Kidney tubule cell (primary cell): ENCODE results near the gene ACAD10.
"Not testable (repeated sequence)": the region's sequence is repeated elsewhere in the genome, so short reads cannot be mapped to it uniquely, and the experiment has no call there.

Source experiments
- DNase-seq: peaks from one replicate; pipeline ENCODE4 v3.0.0-alpha.2; 2018; ENCODE audit warnings: low spot score

ACAD10 gene

DNA sequence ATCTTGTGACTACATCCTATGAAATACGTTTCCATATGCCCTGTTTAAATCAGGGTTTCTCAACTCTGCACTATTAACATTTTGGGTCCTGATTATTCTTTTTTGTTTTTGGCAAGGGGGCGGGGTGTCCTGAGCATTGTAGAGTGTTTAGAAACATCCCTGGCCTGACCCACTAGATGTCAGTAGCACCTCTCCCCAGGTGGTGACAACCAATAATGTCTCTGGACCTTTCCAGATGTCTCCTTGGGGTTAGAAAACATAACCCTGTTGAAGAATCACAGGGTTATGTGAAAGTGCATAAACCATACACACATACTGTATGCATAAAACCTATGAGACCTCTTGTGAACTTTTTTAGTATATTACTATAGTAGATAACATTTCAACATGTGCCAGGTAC lies 1.4 kb downstream of the ACAD10 start:
- DNase-seq, result peak; percentile 14

DNA sequence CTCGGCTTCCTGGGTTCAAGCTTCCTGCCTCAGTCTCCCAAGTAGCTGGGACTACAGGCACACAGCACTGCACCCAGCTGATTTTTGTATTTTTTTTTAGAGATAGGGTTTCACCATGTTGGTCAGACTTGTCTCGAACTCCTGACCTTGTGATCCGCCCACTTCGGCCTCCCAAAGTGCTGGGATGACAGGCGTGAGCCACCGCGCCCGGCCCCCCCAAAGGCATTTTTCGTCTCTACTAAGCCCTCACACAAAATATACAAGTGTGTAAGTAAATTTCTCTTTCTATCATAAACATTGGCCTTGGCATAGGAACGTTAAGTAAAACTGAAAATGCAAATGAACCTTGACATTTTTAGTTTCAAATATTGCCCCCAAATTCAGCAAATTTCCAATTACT lies 2.1 kb downstream of the ACAD10 start:
- no peak for DNase-seq

DNA sequence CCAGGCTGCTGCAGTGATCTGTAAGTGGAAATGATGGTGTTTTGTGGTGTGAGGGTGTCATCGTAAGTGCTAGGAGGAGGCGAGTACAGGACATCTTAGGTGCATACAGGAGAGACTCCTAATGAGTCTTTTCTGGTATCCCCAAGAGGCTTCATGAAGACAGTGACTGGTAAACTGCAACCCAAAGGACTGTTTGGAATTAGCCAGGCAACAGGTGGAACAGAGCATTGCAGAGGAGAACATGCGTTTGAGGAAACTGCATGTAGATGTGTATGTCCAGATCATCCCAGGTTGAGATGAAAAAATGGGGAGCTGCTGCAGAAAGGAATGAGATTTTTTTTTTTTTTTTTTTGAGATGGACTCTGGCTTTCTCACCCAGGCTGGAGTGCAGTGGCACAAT lies 5.4 kb downstream of the ACAD10 start:
- DNase-seq, result no peak

DNA sequence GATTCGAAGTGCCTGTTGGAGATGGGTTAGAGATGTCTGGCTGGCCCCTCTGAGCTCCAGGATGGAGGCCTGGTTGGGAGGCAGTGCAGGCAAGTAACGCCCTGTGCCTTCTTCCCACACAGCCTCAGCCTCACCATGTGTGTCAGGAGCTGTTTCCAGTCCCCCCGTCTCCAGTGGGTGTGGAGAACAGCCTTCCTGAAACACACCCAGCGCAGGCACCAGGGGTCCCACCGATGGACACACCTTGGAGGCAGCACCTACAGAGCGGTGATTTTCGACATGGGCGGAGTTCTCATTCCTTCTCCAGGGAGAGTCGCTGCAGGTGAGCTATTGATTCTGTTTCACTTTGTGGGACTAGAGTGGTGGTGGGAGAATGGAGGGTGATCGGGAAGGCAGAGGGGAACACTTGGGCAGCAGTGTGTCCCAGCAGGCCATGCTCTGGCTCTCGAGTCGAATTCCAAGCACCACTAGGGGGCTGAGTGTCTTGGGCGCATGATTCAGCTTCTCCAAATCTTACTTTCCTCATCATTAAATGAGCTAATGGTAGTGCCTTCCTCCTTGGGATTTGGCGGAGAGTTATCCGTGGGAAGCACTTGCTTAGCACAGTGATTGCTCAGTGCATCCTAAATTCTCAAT lies 6.8 kb downstream of the ACAD10 start:
- DNase-seq, result no peak

DNA sequence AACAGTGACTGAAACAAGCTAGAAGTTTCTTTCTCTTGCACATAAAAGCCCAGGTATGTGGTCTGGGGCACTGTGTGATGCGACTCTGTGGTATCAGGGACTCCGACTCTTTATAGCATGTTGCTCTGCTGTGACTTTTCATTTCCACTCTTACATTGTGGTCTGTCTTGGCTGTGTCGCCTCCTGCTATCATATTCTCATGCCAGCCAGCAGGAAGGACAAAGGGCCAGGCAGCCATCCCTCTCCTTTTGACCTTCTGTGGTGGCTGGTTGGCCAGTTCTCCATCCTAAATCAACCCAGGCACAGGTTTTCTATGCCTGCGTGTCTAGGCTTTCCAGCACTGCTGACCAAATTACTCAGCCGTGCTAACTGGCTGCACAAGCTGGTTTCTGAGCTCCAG lies 8.0 kb downstream of the ACAD10 start:
- no peak for DNase-seq

DNA sequence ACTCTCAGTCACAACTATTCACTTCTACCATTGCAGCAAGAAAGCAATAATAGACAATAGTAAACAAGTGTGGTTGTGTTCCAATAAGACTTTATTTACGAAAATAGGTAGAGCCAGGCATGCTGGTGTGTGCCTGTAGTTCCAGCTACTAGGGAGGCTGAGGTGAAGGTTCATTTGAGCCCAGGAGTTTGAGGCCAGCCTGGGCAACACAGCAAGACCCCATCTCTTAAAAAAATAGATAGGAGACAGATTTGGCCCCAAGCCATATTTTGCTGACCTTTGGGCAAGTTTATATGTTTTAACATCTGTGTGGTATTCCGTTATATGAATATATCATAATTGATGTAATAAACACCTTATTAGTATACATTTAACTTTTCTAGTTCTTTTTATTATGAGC lies 14.1 kb downstream of the ACAD10 start:
- DNase-seq, result no peak

DNA sequence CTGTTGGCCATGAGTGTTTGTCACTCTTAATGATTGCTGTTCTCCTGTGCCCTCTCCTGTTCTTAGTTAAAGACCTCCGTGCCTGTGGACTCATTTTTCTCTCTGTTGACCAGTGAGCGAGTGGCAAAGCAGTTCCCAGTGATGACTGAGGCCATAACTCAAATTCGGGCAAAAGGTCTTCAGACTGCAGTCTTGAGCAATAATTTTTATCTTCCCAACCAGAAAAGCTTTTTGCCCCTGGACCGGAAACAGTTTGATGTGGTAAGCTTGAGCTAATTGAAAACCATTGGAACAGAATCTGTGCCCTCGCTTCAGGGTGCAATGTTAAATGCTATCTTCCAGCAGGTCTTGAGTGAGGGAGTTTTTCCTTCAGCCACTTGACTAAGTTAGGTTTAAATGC lies 19.8 kb downstream of the ACAD10 start:
- DNase-seq, result no peak

DNA sequence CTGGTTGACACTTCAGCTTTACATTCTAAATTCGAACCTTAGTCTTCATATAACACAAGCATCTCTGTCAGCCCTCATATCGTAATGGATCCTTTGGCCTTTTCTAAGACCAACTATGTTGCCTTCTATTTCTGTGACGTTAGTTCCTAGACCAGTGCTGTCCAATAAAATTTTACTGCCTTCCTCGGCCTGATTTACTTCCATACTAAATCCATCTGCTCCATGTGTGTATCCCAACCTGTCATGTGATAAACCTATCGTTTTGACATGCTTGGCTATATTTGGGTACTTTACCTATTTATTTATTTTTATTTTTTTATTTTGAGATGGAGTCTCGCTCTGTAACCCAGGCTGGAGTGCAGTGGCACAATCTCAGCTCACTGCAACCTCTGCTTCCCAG lies 20.3 kb downstream of the ACAD10 start:
- no peak for DNase-seq

DNA sequence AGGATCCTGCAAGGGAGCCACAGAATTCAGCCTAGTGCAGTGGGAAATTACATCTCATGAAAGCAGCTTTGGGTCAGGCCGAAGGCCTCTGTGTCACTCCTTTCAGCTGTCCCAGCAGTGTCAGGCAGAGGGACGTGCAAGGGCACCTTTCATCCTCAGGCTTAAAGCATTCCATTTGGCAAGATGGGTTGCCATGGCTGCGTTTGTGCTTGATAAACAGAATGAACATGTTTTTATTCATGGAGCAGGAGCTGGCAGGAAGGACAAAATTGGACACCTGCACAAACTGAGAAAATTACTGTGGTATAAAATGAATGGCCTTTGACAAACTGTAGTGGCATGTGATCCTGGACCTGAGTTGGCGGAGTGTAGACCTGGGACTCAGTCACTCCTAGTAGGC lies 29.4 kb downstream of the ACAD10 start:
- DNase-seq, result no peak

DNA sequence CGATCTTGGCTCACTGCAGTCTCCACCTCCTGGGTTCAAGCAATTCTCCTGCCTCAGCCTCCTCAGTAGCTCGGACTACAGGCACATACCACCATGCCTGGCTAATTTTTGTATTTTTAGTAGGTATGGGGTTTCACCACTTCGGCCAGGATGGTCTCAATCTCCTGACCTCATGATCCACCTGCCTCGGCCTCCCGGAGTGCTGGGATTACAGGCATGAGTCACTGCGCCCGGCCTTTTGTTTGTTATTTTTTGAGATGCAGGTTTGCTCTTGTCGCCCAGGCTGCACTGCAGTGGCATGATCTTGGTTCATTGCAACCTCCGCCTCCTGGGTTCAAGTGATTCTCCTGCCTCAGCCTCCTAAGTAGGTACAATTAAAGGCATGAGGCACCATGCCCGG lies 33.5 kb downstream of the ACAD10 start:
- DNase-seq, result not testable (repeated sequence)

DNA sequence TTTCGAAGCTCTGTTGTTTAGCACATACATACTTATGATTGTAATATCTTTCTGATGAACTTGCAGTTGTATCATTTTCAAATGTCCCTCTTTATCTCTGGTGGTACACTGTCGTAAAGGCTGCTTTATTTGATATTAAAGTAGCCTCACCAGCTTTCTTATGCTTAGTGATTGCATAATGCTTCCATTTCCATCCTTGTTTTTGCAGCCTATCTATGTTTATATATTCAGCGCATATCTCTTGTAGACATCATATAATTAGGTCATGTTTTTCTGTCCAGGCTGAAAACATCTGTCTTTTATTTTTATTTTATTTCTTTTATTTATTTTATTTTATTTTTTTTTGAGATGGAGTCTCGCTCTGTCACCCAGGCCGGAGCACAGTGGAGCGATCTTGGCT lies 34.6 kb downstream of the ACAD10 start:
- no peak for DNase-seq

DNA sequence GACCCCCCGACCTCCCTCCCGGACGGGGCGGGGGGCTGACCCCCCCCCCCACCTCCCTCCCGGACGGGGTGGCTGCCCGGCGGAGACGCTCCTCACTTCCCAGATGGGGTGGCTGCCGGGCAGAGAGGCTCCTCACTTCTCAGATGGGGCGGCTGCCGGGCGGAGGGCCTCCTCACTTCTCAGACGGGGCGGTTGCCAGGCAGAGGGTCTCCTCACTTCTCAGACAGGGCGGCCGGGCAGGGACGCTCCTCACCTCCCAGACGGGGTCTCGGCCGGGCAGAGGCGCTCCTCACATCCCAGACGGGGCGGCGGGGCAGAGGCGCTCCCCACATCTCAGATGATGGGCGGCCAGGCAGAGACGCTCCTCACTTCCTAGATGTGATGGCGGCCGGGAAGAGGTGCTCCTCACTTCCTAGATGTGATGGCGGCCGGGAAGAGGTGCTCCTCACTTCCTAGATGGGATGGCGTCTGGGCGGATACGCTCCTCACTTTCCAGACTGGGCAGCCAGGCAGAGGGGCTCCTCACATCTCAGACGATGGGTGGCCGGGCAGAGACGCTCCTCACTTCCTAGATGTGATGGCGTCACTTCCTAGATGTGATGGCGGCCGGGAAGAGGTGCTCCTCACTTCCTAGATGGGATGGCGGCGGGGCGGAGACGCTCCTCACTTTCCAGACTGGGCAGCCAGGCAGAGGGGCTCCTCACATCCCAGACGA lies 38.0 kb downstream of the ACAD10 start:
- DNase-seq, result not testable (repeated sequence)

DNA sequence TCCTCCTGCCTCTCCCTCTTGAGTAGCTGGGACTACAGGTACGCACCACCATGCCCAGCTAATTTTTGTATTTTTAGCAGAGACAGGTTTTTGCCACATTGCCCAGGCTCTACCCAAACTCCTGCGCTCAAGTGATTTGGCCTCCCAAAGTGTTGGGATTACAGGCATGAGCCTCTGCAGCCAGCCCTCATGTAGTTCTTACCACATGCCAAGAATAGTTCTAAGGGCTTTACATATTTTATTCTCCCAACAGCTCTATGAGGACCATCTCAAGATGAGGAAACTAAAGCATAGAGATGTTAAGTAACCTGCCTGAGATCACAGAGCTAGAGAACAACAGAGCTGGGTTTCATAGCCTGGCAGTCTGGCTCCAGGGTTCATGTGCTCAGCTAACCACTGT lies 42.9 kb downstream of the ACAD10 start:
- no peak for DNase-seq

DNA sequence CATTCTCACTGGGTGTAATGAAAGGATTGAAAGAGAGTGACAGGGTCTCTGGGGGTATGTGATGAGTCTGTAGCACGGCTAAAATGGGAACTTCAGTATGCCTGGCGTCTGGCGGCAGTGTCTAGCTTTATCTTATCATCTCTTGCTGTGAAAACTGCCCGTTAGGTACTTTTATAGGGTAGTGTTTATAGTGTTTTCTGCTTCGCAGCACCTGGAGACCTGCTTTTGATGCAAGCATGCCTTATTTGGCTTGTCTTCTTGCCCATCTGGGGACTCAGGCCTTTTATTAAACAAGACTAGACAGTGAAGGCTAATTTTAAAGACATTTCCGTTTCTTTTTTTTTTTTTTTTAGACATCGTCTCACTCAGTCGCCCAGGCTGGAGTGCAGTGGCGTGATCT lies 44.6 kb downstream of the ACAD10 start:
- no peak for DNase-seq

DNA sequence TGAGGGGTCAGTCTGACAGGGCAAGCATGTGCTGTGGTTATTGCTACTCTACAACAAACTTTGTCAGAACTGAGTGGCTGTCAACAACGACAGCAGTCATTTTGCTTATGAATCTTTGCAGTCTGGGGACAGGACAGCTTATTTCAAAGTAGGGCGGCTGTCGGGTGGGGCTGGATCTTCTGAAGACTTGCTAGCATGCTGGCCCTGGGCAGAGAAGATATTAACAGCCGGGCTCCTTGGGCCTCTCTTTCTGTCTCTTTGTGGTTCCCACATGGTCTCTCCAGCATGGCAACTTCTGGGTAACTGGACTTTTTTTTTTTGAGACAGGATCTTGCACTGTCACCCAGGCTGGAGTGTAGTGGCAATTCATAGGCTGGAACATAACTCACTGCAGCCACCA lies 46.9 kb downstream of the ACAD10 start:
- no peak for DNase-seq

DNA sequence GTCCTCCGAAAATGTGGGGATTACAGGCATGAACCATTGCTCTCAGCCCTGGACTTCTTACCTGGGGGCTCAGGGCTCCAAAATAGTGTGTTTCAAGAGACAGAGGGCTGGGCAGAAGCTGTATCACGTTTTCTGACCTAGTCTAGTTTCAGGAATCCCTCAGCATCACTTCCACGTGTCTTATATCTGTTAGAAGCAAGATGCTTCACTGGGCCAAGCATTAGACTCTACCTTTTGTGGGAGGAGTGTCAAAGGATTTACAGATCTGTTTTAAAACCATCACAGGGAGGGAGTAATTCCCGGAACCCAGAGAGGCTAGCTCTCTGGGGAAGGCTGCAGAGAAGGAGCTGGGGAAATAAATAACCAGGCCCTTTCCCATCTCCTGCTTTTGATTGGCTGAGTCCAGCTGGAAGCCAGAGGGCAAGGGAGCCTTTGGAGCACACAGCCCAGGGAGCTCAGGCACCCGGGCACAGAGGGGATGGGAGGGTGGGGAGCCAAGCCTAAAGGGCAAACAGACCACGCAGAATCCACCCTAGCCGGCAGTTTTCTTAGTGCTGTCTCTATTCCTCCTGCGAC lies 47.6 kb downstream of the ACAD10 start:
- DNase-seq, result no peak

DNA sequence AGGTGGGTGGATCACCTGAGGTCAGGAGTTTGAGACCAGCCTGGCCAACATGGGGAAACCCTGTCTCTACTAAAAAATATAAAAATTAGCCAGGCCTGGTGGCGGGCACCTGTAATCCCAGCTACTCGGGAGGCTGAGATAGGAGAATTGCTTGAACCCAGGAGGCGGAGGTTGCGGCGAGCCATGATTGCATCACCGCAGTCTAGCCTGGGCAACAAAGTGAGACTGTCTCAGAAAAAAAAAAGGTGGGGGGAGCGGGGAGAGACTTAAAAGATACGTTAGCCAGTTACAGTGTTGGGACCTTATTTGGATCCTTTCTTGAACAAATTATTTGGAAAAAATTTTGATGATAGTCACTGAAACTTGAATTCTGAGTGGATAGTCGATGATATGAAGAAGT lies 53.7 kb downstream of the ACAD10 start:
- not testable (repeated sequence) for DNase-seq

DNA sequence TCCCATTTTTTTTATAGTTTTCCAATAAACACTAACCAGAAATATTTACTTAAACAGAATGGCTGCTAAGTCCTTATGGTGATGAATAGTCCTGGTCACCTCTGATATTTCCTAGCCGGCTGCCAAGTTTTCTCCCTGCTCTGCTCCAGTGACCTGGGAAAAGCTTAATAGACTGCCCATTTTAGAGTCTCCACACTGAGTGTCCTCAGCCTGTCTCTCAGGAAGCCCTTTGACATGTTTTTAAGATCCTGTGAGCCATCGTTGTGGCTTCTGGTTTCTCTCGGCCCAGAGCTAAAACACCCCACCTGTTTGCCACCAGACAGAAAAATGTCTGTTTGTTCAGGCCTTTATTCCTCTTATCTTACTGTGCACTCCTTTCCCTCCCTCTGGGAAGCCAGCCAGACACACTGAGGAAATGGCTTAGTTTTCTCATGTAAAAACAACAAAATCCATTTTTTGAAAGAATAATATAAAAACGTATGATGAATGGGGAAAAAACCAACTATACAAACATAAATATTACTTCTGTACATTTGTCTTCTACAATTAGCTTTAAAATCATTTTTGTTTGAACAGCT lies 55.5 kb downstream of the ACAD10 start:
- peak; percentile 67 for DNase-seq

DNA sequence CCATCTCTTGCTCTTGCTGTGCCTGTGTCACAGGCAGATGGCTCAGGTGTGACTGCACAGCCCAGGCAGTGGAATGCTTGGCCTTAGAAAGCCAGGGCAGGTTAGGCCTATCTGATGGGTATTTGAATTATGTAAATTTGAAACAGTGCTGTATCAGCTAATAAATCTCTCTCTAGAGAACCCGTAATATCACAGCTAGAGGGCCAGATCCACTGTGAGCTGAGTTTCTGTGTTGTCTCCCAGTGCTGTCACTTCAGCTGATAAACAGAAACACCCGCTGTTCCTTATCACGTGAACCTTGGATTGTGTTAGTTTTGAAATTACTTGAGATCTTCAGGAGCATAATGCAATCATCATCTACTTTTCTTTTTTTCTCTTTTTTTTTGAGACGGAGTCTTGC lies 59.4 kb downstream of the ACAD10 start:
- no peak for DNase-seq

DNA sequence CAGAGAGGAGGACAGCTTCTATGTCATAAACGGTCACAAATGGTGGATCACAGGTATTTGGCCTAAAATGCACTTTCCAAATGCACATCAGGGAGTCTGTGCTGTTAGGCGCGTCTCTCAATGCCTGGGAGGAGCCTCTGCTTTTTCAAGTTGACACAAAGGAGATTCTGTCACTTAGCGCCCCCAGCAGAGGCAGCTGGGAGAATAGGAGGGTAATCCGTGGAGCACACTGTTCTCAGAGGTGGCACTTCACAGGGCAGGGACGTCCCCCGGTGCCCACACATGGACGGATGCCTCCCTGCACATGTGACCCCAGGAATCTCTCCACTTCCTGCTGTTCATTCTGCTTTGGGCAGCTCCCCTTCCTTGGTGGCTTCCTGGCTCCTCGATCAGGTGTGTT lies 61.5 kb downstream of the ACAD10 start:
- no peak for DNase-seq

DNA sequence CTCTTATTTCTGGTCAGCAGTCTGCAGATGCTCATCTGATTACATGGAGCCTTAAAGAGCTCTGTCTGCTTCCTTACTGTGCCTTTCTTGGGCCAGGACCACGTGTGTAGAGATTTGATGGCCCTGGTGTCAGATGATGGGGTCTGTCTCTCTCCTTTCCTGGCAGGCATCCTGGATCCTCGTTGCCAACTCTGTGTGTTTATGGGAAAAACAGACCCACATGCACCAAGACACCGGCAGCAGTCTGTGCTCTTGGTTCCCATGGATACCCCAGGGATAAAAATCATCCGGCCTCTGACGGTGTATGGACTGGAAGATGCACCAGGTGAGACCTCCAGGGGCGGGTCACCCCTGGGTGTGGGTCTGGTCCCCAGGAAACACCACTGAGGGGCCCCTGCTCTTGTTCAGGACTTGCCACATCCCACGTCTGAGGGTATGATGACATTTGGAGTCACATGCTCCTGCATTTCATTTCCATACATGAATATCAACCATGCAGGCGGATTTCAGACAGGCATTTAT lies 62.4 kb downstream of the ACAD10 start:
- DNase-seq, result no peak

DNA sequence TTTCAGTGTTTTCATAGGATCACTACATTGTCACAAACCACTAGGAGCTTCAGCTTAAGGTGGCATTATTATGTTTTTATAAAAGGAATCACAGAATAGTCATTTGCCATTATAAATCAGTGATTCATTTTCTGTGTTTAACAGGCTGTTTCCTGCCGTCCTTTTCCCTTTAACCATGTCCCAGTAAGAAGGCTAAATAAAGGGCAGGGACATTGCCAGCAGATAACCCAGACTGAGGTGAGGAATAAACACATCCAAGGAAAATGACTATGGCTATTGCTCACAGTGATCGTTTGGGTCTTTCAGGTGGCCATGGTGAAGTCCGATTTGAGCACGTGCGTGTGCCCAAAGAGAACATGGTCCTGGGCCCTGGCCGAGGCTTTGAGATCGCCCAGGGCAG lies 63.0 kb downstream of the ACAD10 start:
- DNase-seq, result no peak

DNA sequence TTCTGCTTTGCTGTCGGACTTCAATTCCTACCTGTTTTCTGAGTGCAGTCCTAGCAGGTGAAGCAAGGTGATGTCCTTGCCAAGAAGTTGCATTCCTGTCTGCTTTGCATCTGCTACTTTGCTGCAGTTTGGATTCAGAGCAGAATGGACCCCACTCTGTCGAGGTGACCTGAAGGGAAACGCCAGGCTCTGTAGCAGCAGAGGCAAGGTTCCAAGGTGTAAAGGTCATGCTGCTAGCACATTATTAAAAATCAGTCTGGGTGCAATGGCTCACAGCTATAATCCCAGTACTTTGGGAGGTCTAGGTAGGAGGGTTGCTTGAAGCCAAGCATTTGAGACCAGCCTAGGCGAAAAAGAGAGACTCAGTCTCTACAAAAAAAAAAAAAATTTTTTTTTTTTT lies 63.5 kb downstream of the ACAD10 start:
- no peak for DNase-seq
